Measurements from ENCODE around the gene OLIG1. TPM values are rescaled to one million over a fixed set of nuclear protein-coding genes. Genes with fewer than 3 reads are reported as not detected.

OLIG1 gene
- total and polyA plus RNA-seq, 2 experiments from 2014 or later: 0.65 TPM; not detected in 1

GRCh38 chr21:33112151-33112550 lies 42.2 kb downstream of the OLIG1 start:
- Histone ChIP-seq H3K9me3 (ENCODE audit: low read depth) (no peaks in the 10 kb centered on the region), H3K4me1 (ENCODE audit: low read depth) (no peaks in the 10 kb centered on the region), H3K4me3 (no peak overlapping the region), H3K27ac (no peak overlapping the region), H3K27me3 (peaks cover 47% of the 10 kb centered on the region), H3K36me3 (no peaks in the 10 kb centered on the region)
- no peak for TF ChIP-seq CTCF (IDR thresholded peaks at IDR 0.05; ENCODE audit: low read depth, low read length)
- no peak for DNase-seq (ENCODE audit: low read depth in 1 of 2, low spot score in 1 of 2)

- no peaks in the 10 kb centered on the region for H3K9me3 ChIP-seq (ENCODE audit: low read depth)
- TF ChIP-seq CTCF (IDR thresholded peaks at IDR 0.05; ENCODE audit: low read depth, low read length): no peak
- peaks cover 47% of the 10 kb centered on the region for H3K27me3 ChIP-seq
- H3K4me1 ChIP-seq (ENCODE audit: low read depth): no peaks in the 10 kb centered on the region
- DNase-seq (ENCODE audit: low read depth in 1 of 2, low spot score in 1 of 2): no peak
- no peak overlapping the region for H3K27ac ChIP-seq
- H3K4me3 ChIP-seq: no peak overlapping the region
- H3K36me3 ChIP-seq: no peaks in the 10 kb centered on the region
These were observed 42.7 kb downstream of the OLIG1 start for GRCh38 chr21:33112681-33113080.

DNA sequence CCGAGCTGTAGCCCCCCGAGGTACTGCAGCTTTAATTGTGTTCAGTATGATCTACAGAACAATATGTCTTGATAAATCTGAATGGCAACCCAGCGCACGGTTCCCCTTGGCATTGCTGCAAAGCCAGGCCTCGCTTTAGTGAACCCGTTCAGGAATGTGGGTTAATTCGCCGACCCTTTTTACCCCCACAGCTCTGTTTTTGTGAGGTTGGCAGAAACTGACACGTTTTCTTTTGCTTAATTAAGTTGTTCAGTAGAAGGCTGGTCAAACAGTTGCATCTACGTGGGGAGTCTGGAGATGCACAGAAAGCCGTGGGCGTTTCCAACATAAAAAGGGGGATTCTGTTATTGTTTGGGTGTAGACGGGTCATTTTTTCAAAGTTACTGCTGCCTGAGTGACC lies 43.2 kb downstream of the OLIG1 start:
- no peak for DNase-seq (ENCODE audit: low read depth in 1 of 2, low spot score in 1 of 2)
- no peaks in the 10 kb centered on the region for H3K36me3 ChIP-seq
- H3K4me3 ChIP-seq: no peak overlapping the region
- H3K27ac ChIP-seq: no peak overlapping the region
- peaks cover 42% of the 10 kb centered on the region for H3K27me3 ChIP-seq
- no peaks in the 10 kb centered on the region for H3K9me3 ChIP-seq (ENCODE audit: low read depth)
- TF ChIP-seq CTCF (IDR thresholded peaks at IDR 0.05; ENCODE audit: low read depth, low read length): no peak
- H3K4me1 ChIP-seq (ENCODE audit: low read depth): no peaks in the 10 kb centered on the region

GRCh38 chr21:33114276-33114675 lies 44.3 kb downstream of the OLIG1 start:
- peaks cover 31% of the 10 kb centered on the region for H3K27me3 ChIP-seq
- no peaks in the 10 kb centered on the region for H3K36me3 ChIP-seq
- DNase-seq (ENCODE audit: low read depth in 1 of 2, low spot score in 1 of 2): no peak
- no peak overlapping the region for H3K4me3 ChIP-seq
- TF ChIP-seq CTCF (IDR thresholded peaks at IDR 0.05; ENCODE audit: low read depth, low read length): no peak
- no peak overlapping the region for H3K27ac ChIP-seq
- no peaks in the 10 kb centered on the region for H3K4me1 ChIP-seq (ENCODE audit: low read depth)
- H3K9me3 ChIP-seq (ENCODE audit: low read depth): no peaks in the 10 kb centered on the region

GRCh38 chr21:33115631-33116510 lies 45.9 kb downstream of the OLIG1 start:
- H3K4me1 ChIP-seq (ENCODE audit: low read depth): no peaks in the 10 kb centered on the region
- H3K36me3 ChIP-seq: no peaks in the 10 kb centered on the region
- TF ChIP-seq CTCF (IDR thresholded peaks at IDR 0.05; ENCODE audit: low read depth, low read length): no peak
- peaks cover 15% of the 10 kb centered on the region for H3K27me3 ChIP-seq
- no peak overlapping the region for H3K4me3 ChIP-seq
- no peak for DNase-seq (ENCODE audit: low read depth in 1 of 2, low spot score in 1 of 2)
- no peaks in the 10 kb centered on the region for H3K9me3 ChIP-seq (ENCODE audit: low read depth)
- H3K27ac ChIP-seq: no peak overlapping the region

All from cardiac muscle cell (in vitro differentiated cells and primary cell).